Kidney (tissue), 14 donors: ENCODE results near the gene WDSUB1. TPM values are rescaled to one million over a fixed set of nuclear protein-coding genes. Genes with fewer than 3 reads are reported as not detected.

Experiments
- DNase-seq, 5 donors: peaks; one replicate each; pipeline ENCODE4 v3.0.0-alpha.2; 2013 to 2020
- FAIRE-seq: peaks from 2 replicates; lab custom pipeline; 2012; peaks lifted over from hg19 to GRCh38; lab: Jason Lieb, UNC
- H3K27ac ChIP-seq, 2 donors: one replicate each; pipeline ENCODE4 v1.7.0; 2013; ENCODE audit warnings: low read depth in 2 of 2, low read length in 2 of 2, inconsistent platforms in 1 of 2
- H3K27me3 ChIP-seq: one replicate; pipeline ENCODE4 v1.7.1; 2013; ENCODE audit warnings: low read length, inconsistent platforms; ENCODE audit not compliant: control insufficient read depth, insufficient read depth
- H3K36me3 ChIP-seq, 3 donors: one replicate each; pipeline versions ENCODE4 v1.7.0 to v1.7.1; 2013; ENCODE audit warnings: low read length in 3 of 3, control low read depth in 1 of 3, inconsistent platforms in 1 of 3; ENCODE audit not compliant: insufficient read depth in 3 of 3, control insufficient read depth in 2 of 3
- H3K4me1 ChIP-seq, 3 donors: one replicate each; pipeline versions ENCODE4 v1.7.0 to v1.7.1; 2013; ENCODE audit warnings: low read length in 3 of 3, inconsistent platforms in 1 of 3, low read depth in 1 of 3; ENCODE audit not compliant: control insufficient read depth in 2 of 3, insufficient read depth in 2 of 3
- H3K4me3 ChIP-seq, 3 donors: one replicate each; pipeline versions ENCODE4 v1.7.0 to v1.8.1; 2013; ENCODE audit warnings: low read length in 3 of 3, control low read depth in 1 of 3, inconsistent platforms in 1 of 3
- H3K9ac ChIP-seq, 3 donors: one replicate each; pipeline versions ENCODE4 v1.7.0 to v1.7.1; 2013; ENCODE audit warnings: low read length in 3 of 3, control low read depth in 1 of 3, inconsistent platforms in 1 of 3
- H3K9me3 ChIP-seq, 3 donors: one replicate each; pipeline versions ENCODE4 v1.7.0 to v1.7.1; 2013; ENCODE audit warnings: low read length in 3 of 3, control low read depth in 1 of 3, inconsistent platforms in 1 of 3; ENCODE audit not compliant: control insufficient read depth in 2 of 3, insufficient read depth in 1 of 3
- CTCF ChIP-seq: IDR thresholded peaks from 3 replicates; pipeline ENCODE4 v1.5.1; 2012; ENCODE audit warnings: mild to moderate bottlenecking, moderate library complexity, borderline replicate concordance; ENCODE audit not compliant: insufficient read depth; ENCODE audit errors: extremely low read depth
- intact Hi-C: fragments of 100-400 bp; cut with DNase I; formaldehyde crosslinking; loops from one replicate; pipeline ENCODE4 v1.11.1; 2022
- polyA plus RNA-seq: library from polyadenylated mRNA; stranded (reverse); fragments of 350-450 nt; fragmentation: Illumina TruSeq; extraction: RNeasy Lipid Tissue Mini Kit (QIAGEN cat#74804); gene quantifications from one replicate; pipeline ENCODE4 v1.2.3, GENCODE V29; 2014; ENCODE audit warnings: low read depth, low replicate concordance; ENCODE audit not compliant: insufficient read depth
- total RNA-seq: library from RNA; stranded (reverse); fragmentation: NEBNext Ultra II Directional; extraction: Animal tissue kit (Norgen Biotek cat#: 25700); gene quantifications from one replicate; pipeline ENCODE4 v1.2.1, GENCODE V29; 2021
- donor health status: control.
- donor health status: control.
- donor health status: control.
- donor health status: control.
- donor health status: control.
- donor health status: DM: yes; HTN: yes; CAD: no.
- donor health status: Normal renal cell carcinoma (clear cell type).

The WDSUB1 gene
- total and polyA plus RNA-seq, 2 donors from 2014 or later, result 11.6 to 22.1 TPM

DNA sequence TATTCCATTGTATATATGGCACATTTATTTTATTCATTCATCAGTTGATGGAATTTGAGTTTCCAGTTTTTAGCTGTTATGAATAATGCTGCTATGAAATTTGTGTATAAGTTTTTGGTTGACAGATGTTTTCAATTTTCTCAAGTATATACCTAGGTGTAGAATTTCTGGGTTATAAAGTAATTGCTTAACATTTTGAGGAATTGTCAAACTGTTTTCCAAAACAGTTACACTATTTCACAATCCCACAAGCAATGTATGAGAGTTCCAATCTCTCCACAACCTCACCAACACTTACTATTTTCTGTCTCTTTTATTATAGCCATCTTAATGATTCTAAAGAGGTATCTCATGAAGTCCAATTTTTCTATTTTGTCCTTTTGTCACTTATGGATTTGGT, 12.5 kb upstream of the WDSUB1 start:
- intact Hi-C loops, result no loop called here
- H3K4me1 ChIP-seq, result peaks cover 0 to 3% (median 2%) of the 10 kb centered on the region in 3 donors
- TF ChIP-seq CTCF, result no peak
- no peak overlapping the region for H3K9ac ChIP-seq
- no peaks in the 10 kb centered on the region for H3K36me3 ChIP-seq
- H3K4me3 ChIP-seq, result no peak overlapping the region
- no peak overlapping the region for H3K27ac ChIP-seq
- DNase-seq (no peak), FAIRE-seq (no peak)
- no peaks in the 10 kb centered on the region for H3K9me3 ChIP-seq
- no peaks in the 10 kb centered on the region for H3K27me3 ChIP-seq

- peaks cover 0 to 3% (median 2%) of the 10 kb centered on the region in 3 donors for H3K4me1 ChIP-seq
- no peak overlapping the region for H3K27ac ChIP-seq
- FAIRE-seq (no peak), DNase-seq (no peak)
- H3K9ac ChIP-seq, result no peak overlapping the region
- no peaks in the 10 kb centered on the region for H3K36me3 ChIP-seq
- H3K27me3 ChIP-seq, result no peaks in the 10 kb centered on the region
- intact Hi-C loops, result no loop called here
- no peak for TF ChIP-seq CTCF
- no peak overlapping the region for H3K4me3 ChIP-seq
- H3K9me3 ChIP-seq, result no peaks in the 10 kb centered on the region
Measured at GRCh38 chr2:159297042-159297707, 10.7 kb upstream of the WDSUB1 start.

- no peak for TF ChIP-seq CTCF
- FAIRE-seq (no peak), DNase-seq (no peak)
- Histone ChIP-seq H3K9ac (no peak overlapping the region), H3K4me3 (no peak overlapping the region), H3K4me1 (peaks cover 0 to 4% (median 0%) of the 10 kb centered on the region in 3 donors), H3K27me3 (no peaks in the 10 kb centered on the region), H3K9me3 (no peaks in the 10 kb centered on the region), H3K36me3 (no peaks in the 10 kb centered on the region), H3K27ac (no peak overlapping the region)
- intact Hi-C loops, result no loop called here
Measured at GRCh38 chr2:159292157-159292556, 5.7 kb upstream of the WDSUB1 start.
